NCI-H345 treated with DMSO at 0.1 percent for 48 hours (cell line): ENCODE measurements around the gene CATSPER1.

Experiments used
- DNase-seq: peaks from one replicate; lab custom pipeline; 2025; ENCODE audit not compliant: unreplicated experiment; lab: John Stamatoyannopoulos, UW

CATSPER1 gene

DNA sequence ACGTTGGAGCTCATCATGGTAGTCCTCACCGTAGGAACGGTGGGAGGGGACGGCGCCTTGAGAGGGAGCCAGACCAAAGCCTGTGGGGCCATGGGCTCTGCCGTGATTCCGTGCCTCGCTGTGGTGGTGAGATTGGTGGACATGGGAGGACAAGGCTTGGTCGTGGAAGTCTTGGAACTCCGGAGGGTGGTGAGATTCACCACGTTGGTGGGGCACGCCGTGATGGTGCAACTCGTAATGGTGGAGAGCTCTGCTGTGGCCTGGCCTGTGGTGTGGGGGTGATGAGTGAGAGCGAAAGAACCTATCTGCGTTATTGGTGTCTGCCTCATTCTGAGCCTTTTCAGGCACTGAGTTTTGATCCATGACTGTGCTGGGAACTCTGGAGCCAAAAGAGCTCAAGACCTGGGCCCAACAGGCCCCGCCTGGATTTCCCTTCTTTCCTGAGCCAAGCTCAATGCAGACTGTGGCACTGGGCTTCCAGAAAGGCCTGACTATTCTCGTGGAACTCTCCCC, at the start of gene CATSPER1:
Gene CATSPER1 (minus strand): TSS at position 463 of the 513 bp plus-strand sequence. CDS start 100 bp downstream, at position 363.
- no peak for DNase-seq

DNA sequence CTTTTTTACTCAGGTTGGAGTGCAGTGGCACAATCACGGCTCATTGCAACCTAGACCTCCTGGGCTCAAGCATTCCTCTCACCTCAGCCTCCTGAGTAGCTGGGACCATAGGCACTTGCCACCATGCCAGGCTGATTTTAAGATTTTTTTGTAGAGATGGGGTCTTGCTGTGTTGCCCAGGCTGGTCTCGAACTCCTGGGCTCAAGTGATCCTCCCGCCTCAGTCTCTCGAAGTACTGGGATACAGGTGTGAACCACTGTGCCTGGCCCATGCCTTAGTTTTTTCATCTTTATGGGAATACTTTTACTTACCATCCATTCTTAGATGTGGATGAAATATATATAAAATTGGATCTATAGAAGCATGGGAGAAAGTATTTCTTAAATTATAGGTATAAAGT, 49.0 kb upstream of the CATSPER1 start:
- no peak for DNase-seq

DNA sequence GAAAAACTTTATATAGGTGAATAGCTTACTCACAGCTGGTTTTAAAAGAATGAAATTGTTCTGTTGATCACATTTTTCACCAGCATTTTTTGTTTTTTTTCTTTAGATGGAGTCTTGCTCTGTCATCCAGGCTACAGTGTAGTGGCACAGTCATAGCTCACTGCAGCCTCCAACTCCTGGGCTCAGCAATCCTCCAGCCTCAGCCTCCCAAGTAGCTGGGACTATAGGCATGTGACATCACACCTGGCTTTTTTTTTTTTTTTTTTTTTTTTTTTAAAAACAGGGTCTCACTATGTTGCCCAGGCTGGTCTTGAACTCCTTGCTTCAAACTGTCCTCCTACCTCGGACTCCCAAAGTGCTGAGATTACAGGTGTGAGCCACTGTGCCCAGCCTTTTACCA, 47.4 kb upstream of the CATSPER1 start:
- no peak for DNase-seq

DNA sequence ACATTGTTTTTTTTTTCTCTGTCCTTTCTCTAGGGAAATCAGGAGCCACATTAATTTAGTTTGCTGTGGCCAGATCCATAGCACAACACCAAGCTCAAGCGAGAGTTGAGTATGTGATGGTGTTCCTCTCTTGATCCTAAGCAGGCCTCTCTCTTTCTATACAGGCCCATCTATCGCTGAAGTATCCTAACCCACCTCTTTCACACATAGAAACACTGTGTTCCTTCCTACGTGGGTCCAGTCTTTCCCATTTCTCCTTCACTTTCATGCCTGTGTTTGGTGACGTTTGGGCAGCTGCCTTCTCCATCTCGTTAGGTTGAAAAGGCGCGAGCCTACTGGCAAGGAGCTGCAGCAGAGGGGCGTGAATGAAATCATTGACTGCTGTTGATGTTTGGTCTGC, 46.2 kb upstream of the CATSPER1 start:
- DNase-seq = no peak

DNA sequence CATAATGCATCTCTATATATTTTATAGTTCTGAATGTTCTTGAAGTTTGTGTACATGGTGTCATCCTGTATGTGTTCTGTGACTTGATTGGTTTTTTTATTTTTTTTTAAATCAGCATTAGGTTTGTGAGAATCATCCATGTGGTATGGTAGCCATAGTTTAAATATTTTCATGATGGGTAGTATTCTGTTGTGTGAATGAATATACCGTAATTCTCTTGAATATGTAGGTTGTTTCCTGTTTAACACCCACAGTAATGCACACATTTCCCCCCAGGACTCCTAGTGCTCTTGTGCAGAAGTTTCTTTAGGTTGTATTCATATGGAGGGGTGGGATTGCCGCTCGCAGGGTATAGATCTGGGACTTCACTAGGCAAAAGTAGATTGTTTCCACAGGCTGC, 45.8 kb upstream of the CATSPER1 start:
- DNase-seq = no peak

DNA sequence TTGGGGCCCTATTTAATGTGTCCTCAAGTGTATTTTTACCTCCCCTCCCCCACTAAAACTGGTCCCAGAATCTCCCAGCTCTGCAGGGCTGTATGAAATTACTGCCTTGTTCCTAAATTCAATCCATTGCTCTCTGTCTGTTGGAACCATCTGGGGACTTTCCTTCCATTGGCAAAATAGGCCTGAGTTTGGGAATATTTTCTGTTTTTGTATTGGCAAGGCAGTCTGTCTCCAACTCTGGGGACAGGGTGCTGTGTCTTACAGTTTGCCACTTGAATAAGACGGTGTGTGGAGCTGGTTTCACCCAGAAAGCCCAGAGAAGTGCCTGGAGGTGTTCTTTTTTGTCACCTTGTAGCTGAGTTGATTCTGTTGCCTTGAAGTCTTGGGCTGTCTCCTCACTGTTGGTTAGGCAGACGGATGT, 45.1 kb upstream of the CATSPER1 start:
- no peak for DNase-seq

DNA sequence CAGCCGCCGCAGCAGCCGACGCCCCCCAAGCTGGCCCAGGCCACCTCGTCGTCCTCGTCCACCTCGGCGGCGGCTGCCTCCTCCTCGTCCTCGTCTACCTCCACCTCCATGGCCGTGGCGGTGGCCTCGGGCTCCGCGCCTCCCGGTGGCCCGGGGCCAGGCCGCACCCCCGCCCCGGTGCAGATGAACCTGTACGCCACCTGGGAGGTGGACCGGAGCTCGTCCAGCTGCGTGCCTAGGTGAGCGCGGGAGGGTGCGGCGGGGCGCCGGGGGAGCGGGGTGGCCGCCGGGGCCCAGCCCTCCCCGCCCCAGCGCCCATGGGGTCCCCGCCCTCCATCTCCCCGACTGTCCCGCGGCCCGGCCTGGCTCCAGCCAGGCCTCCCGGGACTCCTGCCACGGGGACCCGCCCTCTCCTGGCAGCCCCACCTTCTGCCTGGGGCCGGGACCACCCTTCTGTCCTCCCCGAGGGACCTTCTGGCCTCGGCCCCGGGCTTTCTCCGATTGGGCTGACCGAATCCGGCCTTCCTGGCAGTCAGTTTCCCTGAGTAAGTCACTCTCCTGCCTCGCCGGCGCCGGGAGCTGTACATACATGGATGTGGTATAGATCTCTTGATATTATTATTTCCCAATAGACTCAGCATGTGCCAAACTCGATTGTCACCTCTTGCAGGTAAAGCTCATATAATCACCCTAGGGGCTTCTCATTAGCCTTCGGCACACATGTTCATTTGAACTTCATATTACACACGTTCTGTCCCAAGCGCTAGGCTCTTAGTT, 44.5 kb upstream of the CATSPER1 start:
- no peak for DNase-seq

DNA sequence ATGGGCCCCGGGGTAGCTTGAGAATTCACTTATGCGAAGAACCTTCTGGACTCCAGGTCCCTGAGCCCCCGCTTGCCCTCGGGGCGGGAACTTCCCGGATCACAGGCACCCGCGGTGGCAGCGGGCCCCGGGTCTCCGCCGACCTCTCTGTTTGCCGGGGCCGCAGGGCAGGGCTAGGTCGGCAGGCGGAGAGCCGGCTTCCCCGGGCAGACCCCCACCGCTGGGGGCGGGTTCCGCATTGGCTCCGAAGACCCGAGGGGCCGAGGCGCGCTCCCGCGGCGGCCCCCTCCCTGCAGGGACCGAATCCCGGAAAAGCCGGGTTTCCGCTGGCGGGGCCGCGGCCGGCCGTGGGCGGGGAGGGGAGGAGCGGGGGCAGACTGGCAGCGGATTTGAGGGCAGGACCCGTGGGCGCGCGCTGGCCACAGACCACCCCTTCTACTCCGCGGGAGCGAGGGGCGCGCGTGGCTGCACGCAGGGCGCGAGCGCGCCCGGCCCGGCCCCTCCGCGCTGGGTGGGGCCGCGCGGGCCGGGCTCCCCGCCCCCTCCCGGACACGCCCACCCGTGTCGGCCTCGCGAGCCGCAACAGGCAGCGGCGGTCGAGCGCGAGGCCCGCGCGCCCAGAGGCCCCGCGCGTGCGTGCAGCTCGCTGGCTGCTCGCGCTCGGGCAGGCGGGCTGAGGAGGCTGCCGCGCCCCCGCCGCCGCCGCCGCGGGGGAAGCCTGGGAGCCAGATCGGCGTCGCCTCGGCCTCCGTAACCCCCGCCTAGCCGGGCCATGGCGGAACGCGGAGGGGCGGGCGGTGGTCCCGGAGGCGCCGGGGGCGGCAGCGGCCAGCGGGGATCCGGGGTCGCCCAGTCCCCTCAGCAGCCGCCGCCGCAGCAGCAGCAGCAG, 43.7 kb upstream of the CATSPER1 start, which contains the start of gene PACS1:
Gene PACS1 (plus strand): TSS at position 558 of the 889 bp plus-strand sequence. CDS start 215 bp downstream, at position 773.
- DNase-seq = no peak

DNA sequence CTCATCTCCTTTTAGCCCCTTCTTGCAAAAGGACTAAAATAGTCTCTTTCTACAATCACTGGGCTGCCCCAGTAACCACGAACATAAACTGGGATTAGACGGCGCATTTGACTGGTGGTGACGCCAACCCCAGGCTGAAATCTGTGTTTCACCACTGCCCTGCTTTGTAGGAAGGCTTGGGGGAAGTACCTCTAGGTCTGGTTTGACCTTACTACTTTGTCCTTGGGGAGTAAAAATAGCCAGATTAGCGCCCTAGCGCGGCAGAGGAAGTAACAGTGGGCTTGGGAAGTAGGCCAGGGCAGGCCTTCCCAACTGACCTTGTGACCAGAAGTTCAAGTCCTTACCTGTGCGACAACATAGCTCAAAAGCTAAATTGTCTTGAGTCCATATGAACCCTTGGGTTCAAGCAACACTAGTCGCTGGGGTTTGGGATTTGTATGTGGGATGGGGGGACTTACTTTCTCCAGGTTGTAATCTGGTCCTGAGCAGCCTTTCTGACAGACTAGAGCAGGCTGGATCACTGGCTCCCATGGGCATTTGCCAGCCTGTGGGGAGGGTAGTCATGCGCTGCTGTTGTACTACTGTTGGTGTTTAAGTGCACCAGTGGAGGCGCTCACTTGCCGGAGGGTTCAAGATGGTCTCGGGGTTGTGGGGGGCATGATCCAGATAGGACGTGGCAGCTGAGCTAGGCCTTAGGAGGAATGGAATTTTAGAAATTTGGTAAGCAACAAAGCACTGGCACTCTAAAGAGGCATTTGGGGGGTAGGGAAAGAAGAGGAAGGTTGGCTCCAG, 42.8 kb upstream of the CATSPER1 start:
- DNase-seq = no peak

DNA sequence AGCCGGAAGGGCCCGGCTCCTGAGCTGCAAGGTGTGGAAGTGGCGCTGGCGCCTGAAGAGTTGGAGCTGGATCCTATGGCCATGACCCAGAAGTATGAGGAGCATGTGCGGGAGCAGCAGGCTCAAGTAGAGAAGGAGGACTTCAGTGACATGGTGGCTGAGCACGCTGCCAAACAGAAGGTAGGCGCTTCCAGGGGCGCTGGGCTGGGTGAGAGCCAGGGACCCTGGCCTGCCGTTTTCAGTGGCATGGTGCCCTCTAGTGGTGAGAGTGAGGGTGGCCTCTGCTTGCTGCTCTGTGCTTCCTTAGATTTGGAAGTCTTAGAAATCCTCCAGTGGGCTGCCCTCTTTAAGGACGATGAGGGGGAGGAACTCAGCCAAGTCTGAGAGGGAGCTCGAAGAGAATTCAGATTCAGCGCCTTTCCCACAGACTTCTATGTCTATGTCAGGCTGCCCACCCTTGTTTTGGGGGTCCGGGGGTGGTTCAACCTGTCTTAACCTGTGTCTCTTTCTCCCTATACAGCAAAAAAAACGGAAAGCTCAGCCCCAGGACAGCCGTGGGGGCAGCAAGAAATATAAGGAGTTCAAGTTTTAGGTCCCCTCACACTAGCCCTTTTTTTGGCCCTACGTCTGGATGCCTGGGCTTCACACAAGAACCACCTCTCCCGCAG, 42.0 kb upstream of the CATSPER1 start:
- DNase-seq = peak; percentile 73

DNA sequence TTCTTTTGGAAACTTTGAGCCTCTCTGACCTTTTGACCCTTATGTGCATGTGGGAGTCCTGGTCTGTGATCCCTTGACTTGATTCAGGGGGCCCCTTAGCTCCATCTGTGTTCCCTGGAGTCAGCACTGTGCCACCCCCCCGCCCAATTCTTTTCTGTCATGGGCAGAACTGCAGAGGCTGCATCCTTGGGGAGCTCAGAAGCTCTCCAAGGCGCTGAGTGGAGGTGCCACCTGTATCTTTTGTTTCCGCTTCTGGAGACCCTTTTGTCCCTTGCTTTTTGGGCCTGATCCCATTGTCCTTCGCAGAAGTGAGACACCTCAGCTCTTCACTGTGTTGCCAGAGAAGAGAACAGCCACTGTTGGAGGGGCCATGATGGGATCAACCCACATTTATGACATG, 41.4 kb upstream of the CATSPER1 start:
- DNase-seq = no peak

DNA sequence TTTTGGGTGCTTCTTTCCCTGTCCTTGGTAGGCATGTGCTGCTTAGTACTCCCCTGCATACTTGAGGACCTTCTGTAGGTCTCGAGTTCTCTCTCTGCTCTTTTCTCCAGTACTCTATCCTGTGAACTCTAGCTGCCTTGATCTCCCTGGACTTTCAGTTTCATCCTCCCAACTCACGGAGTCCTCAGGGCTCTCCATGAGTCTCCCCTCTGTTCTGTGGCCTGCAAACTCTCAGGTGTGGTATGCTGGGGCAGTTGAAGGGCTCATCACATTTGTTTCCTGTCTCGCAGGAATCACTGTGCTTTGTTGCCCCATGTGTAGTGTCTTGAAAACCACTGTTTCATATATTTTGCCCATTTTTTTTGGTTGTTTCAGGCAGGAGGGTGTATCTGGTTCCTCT, 40.5 kb upstream of the CATSPER1 start:
- no peak for DNase-seq

DNA sequence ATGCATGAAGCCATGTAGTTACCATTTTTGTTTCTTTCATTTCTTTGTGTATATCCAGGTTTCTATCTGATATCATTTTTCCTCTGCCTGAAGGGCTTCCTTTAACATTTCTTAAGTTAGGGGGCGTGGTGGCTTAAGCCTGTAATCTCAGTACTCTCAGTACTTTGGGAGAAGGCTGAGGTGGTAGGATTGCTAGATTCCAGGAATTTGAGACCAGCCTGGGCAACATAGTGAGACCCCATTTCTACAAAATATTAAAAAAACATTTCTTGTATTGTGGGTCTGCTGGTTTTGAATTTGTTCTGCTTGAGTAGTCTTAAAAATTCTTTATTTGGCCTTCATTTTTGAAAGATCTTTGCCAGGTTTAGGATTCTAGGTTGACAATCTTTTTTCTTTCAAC, 38.3 kb upstream of the CATSPER1 start:
- no peak for DNase-seq

DNA sequence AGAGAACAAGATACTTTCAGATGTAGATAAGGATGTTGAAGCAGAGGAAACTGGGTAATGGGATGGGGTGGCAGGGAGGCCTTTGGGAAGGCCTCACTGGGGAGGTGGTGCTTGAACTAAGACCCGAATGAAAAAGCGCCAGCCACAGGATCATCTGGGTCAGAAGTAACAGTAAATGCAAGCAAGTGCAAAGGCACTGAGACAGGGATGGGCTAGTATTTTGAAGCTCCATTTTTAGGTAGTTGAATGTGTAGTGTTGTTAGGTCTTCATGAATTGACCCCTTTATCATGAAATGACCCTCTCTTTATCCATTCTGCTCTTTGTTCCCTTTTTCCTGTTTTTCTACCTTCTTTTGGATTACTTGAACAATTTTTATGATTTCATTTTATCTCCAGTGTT, 37.6 kb upstream of the CATSPER1 start:
- no peak for DNase-seq

DNA sequence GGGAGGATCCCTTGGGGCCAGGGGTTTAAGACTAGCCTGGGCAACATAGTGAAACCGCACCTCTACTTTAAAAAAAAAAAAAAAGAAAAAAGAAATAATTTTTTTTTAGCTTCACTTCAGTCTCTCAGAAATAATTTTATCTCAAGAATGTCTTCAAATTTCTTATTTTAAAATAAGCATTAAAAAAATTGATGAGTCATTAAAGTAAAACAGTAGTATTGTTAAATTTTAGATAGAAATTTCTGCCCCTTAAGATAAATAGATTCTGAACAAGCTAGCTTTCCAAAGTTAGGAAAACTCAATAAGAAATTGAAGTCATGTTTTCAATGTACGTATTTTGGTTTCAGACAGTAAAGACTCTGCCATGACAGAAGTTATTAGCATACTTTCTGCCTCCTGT, 36.1 kb upstream of the CATSPER1 start:
- DNase-seq = no peak

DNA sequence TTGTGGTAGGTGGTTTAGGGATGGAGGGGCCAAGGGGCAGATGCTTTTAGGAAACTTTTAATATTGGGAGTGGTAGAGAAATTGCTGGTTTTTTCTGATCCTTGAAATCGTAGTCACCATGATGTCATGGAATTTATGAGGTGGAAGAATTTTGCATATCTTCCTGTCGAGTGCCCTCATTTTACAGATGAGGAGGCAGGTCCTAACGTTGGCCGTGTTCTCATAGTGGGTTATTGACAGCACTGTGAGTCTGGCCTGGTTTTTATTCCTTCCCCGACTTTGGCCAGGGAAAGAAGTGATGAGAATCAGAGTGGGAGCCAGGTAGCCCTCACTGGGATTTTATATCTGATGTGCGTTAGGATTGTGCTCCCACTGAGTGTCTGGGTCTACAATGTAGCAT, 35.0 kb upstream of the CATSPER1 start:
- no peak for DNase-seq

DNA sequence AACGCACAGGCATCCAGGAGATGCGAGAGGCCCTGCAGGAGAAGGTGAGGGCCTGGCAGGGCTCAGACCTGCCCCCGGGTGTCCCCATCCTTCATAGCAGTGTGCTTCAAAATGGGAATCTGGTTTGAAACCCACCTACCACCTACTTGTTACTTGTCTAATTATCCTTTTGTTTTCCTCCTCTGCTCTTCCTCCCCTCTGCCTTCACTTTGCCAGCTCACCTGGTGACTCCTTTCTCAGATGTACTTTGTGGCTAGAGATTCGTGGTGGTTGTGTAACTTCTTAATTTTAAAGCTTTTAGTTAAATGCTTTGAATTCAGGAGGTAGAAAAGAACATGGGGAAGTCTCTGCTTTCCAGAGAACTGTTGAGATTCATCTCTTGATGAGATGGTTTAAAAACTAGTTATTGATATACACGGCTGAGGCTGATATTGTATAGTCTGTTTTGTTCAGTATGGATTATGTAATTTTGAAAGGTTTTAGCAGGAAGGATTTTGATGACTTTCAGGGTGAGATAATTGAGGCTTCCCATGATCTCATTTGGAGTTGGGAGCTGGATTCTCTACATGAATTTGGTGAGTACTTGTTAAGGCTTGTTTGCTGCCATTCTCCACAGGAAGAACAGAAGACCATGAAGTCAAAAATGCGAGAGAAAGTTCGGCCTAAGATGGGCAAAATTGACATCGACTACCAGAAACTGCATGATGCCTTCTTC, 33.8 kb upstream of the CATSPER1 start:
- no peak for DNase-seq

DNA sequence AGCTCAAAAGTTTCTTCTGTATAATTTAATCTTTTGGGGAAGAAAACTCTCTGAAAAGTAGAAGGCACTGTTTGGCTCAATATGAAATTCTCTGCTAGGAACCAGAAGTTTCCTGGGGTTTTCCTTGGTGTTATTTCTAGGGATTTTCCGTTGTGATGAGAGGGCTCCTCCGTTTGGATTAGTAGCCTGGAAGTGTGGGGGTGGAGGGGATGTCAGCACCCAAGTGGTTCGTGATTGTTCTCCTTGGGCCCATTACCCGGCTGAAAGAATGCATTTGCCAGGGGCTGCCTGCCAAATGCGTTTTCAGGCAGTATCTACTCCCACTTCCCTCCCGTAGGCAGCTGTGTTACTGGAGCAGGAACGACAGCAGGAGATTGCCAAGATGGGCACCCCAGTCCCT, 30.2 kb upstream of the CATSPER1 start:
- DNase-seq = no peak

DNA sequence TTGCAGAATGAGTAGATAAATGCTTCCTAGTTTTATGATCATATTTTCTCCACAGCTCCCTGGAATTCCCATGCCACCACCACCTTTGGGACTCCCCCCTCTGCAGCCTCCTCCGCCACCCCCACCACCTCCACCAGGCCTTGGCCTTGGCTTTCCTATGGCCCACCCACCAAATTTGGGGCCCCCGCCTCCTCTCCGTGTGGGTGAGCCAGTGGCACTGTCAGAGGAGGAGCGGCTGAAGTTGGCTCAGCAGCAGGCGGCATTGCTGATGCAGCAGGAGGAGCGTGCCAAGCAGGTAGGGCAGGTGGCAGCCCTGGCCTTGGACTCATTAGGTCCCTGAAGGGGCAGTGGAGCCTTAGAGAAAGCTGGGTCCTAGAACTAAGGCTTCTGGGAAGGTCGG, 28.7 kb upstream of the CATSPER1 start:
- no peak for DNase-seq

DNA sequence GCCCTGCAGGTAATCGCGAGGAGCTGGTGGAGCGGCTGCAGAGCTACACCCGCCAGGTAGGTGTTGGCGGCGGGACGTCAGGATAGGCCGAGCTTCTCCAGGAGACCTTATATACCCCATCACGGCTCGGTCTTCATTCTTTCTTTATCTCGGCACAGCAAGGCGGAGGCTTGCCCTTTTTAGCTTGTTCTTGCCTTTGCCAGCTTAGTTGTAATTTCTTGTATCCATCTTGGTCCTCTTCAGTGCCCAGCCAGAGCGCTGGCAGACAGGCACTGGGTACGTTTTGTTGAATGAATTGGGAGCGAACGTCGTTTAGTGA, 26.3 kb upstream of the CATSPER1 start:
- no peak for DNase-seq
